Smooth muscle cell (in vitro differentiated cells): Measurements from ENCODE around the gene TBKBP1. TPM values are rescaled to one million over a fixed set of nuclear protein-coding genes. Genes with fewer than 3 reads are reported as not detected.

Experiments
- DNase-seq: peaks from one replicate; lab custom pipeline; 2025; ENCODE audit not compliant: unreplicated experiment; lab: John Stamatoyannopoulos, UW
- H2AFZ ChIP-seq: fragments of 200-600 bp; sonication (generic); 2 replicates; pipeline ENCODE4 v1.6.0; 2016; ENCODE audit warnings: antibody characterized with exemption, low read depth, mild to moderate bottlenecking
- H3F3A ChIP-seq: fragments of 200-600 bp; sonication (generic); 2 replicates; pipeline ENCODE4 v1.6.0; 2017; ENCODE audit warnings: antibody characterized with exemption, low read depth
- H3K27ac ChIP-seq: fragments of 200-600 bp; sonication (generic); 2 replicates; pipeline ENCODE4 v1.5.1; 2016; ENCODE audit warnings: low read depth, mild to moderate bottlenecking
- H3K27me3 ChIP-seq: fragments of 200-600 bp; sonication (generic); 2 replicates; pipeline ENCODE4 v1.6.1; 2016; ENCODE audit warnings: low read depth, mild to moderate bottlenecking
- H3K36me3 ChIP-seq: fragments of 200-600 bp; sonication (generic); 2 replicates; pipeline ENCODE4 v1.5.1; 2016; ENCODE audit warnings: low read depth
- H3K4me1 ChIP-seq: fragments of 200-600 bp; sonication (generic); 2 replicates; pipeline ENCODE4 v1.5.1; 2016; ENCODE audit warnings: low read depth
- H3K4me2 ChIP-seq: fragments of 200-600 bp; sonication (generic); 2 replicates; pipeline ENCODE4 v1.6.0; 2016; ENCODE audit warnings: mild to moderate bottlenecking
- H3K4me3 ChIP-seq: fragments of 200-600 bp; sonication (generic); 2 replicates; pipeline ENCODE4 v1.5.1; 2016; ENCODE audit warnings: mild to moderate bottlenecking
- H3K79me2 ChIP-seq: fragments of 200-600 bp; sonication (generic); 2 replicates; pipeline ENCODE4 v1.6.0; 2016; ENCODE audit warnings: low read depth, mild to moderate bottlenecking
- H3K9ac ChIP-seq: fragments of 200-600 bp; sonication (generic); 2 replicates; pipeline ENCODE4 v1.6.0; 2016; ENCODE audit warnings: low read depth
- H3K9me3 ChIP-seq: fragments of 200-600 bp; sonication (generic); replicated peaks from 2 replicates; pipeline ENCODE4 v1.5.1; 2016; ENCODE audit warnings: low read depth
- H4K20me1 ChIP-seq: fragments of 200-600 bp; sonication (generic); 2 replicates; pipeline ENCODE4 v1.6.0; 2016; ENCODE audit warnings: low read depth
- WGBS: methylation state at CpG from one replicate; pipeline ENCODE4 v1.1.7; 2016; ENCODE audit warnings: low lambda C conversion rate; 5-methylcytosine and 5-hydroxymethylcytosine counted together
- polyA plus RNA-seq: library from polyadenylated mRNA; unstranded; fragments of >200 nt; fragmentation: Nextera tagmentation; extraction: Ambion mirVana; gene quantifications from 2 replicates; pipeline ENCODE4 v1.2.1, GENCODE V29; 2016
- total RNA-seq: library from RNA; depleted of rRNA; stranded (reverse); fragments of >200 nt; gene quantifications from 2 replicates; pipeline ENCODE4 v1.2.3, GENCODE V29; 2014
- TF ChIP-seq, protein P1 (sequence below): fragments of 200-600 bp; sonication (generic); IDR thresholded peaks from 2 replicates; pipeline ENCODE4 v1.5.1; 2017; ENCODE audit warnings: borderline replicate concordance, mild to moderate bottlenecking, antibody characterized with exemption; ENCODE audit not compliant: insufficient read depth, poor library complexity, severe bottlenecking

TBKBP1 gene
- total and polyA plus RNA-seq, 2 experiments from 2014 or later = 5.8 to 7.7 TPM

DNA sequence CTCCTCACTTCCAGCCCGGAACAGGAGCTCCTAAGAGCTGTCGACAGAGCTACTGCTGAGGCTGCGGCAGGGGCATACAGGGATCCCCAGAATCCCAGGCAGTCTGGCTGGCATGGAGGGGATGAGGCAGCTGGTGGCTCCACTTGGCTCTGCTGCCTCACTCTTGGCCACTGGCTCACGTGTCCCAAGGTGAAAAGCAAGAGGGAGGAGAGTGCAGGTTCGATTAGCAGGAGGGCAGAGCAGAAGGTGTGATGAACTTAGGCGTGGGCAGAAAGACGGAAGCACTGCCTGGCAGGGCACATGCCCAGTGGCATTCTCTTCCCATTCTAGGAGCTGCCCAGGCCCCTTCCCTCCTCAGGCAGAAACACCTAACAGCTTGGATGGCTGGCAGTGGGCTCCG is 27.8 kb downstream of the TBKBP1 start:
- peak overlapping the region; percentile 38 for H3K4me2 ChIP-seq
- H2AFZ ChIP-seq = no peak overlapping the region
- H3K9me3 ChIP-seq = no peaks in the 10 kb centered on the region
- peaks cover 3% of the 10 kb centered on the region for H3K4me1 ChIP-seq
- no peak overlapping the region for H3K4me3 ChIP-seq
- TF ChIP-seq, protein P1, sequence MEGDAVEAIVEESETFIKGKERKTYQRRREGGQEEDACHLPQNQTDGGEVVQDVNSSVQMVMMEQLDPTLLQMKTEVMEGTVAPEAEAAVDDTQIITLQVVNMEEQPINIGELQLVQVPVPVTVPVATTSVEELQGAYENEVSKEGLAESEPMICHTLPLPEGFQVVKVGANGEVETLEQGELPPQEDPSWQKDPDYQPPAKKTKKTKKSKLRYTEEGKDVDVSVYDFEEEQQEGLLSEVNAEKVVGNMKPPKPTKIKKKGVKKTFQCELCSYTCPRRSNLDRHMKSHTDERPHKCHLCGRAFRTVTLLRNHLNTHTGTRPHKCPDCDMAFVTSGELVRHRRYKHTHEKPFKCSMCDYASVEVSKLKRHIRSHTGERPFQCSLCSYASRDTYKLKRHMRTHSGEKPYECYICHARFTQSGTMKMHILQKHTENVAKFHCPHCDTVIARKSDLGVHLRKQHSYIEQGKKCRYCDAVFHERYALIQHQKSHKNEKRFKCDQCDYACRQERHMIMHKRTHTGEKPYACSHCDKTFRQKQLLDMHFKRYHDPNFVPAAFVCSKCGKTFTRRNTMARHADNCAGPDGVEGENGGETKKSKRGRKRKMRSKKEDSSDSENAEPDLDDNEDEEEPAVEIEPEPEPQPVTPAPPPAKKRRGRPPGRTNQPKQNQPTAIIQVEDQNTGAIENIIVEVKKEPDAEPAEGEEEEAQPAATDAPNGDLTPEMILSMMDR = no peak
- H3K27me3 ChIP-seq = no peaks in the 10 kb centered on the region
- H3K27ac ChIP-seq = no peak overlapping the region
- no peak overlapping the region for H3K9ac ChIP-seq
- DNase-seq = no peak
- H3K79me2 ChIP-seq = no peaks in the 10 kb centered on the region
- 80% methylated on average over 8 of the region's 8 CpGs for WGBS
- no peaks in the 10 kb centered on the region for H4K20me1 ChIP-seq
- H3F3A ChIP-seq = peaks cover 2% of the 10 kb centered on the region
- no peaks in the 10 kb centered on the region for H3K36me3 ChIP-seq

DNA sequence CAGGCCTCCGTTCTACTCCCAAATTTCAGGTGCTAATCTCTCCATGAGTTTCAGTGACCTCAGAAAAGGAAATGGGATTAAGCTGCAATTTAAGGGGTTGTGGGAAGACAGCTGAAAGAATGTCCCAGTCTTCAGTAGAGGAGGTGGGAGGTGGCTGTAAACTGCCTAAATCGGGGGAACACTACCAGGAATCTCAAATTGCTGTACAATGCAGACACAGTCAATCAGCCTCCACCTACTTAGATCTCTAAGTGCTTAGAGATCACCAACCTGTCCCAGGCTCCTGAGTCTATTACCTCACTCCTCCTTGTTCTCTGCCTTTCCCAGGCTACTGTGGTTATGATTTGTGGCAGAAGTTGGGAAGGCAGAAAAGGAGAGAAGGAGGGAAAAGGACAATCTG is 30.7 kb downstream of the TBKBP1 start:
- H2AFZ ChIP-seq = no peak overlapping the region
- no peaks in the 10 kb centered on the region for H4K20me1 ChIP-seq
- no peaks in the 10 kb centered on the region for H3K79me2 ChIP-seq
- no peaks in the 10 kb centered on the region for H3K36me3 ChIP-seq
- no peaks in the 10 kb centered on the region for H3K9me3 ChIP-seq
- no peak overlapping the region for H3K27ac ChIP-seq
- no peak overlapping the region for H3K4me3 ChIP-seq
- peaks cover 2% of the 10 kb centered on the region for H3K27me3 ChIP-seq
- DNase-seq = no peak
- H3K4me2 ChIP-seq = no peak overlapping the region
- WGBS = 38% methylated on average over 2 of the region's 2 CpGs
- H3K4me1 ChIP-seq = peaks cover 2% of the 10 kb centered on the region
- no peak overlapping the region for H3K9ac ChIP-seq
- H3F3A ChIP-seq = peaks cover under 1% of the 10 kb centered on the region
- TF ChIP-seq, protein P1 = no peak

DNA sequence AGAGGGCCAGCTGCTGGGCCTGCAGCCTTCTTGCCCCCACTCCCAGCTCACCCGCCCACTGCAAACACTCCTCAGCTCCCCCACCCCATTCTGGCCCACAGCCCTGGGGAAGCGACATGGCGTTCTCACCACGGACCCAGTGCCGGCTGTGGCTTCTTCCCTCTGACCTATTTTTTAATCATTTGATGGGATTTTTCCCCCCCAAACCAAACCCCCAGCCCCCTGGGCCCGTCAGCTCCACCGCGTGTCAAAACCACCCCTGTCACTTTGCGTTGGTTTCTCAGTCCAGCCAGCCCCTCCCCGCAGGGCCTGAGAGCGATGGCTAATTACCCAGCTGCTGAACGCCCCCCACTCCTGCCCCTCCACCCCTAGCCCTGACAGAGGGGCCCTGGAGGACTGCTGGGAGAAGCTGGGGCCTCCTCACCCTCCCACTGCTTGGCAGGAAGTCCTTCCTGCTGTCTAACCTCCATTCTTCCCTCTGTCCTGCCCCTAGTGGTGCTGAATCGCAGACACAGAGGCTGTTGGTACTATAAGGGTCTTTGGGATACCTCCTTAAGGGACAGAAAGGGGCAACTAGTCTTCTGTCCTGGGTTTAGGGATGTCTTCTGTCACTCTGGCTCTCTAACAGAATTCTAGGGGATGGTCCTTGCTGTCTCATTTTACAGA is 31.6 kb downstream of the TBKBP1 start:
- no peak overlapping the region for H3K4me2 ChIP-seq
- no peaks in the 10 kb centered on the region for H3K79me2 ChIP-seq
- TF ChIP-seq, protein P1 = no peak
- no peaks in the 10 kb centered on the region for H3F3A ChIP-seq
- no peak overlapping the region for H3K27ac ChIP-seq
- H4K20me1 ChIP-seq = no peaks in the 10 kb centered on the region
- H2AFZ ChIP-seq = no peak overlapping the region
- H3K4me3 ChIP-seq = no peak overlapping the region
- H3K36me3 ChIP-seq = no peaks in the 10 kb centered on the region
- no peaks in the 10 kb centered on the region for H3K4me1 ChIP-seq
- H3K27me3 ChIP-seq = peaks cover 10% of the 10 kb centered on the region
- no peak for DNase-seq
- WGBS = 81% methylated on average over 13 of the region's 13 CpGs
- H3K9ac ChIP-seq = no peak overlapping the region
- no peaks in the 10 kb centered on the region for H3K9me3 ChIP-seq
